ENCODE data around the gene SEL1L3.
A peak's percentile ranks its signal among the peaks of the same experiment; 100 is the strongest.

The SEL1L3 gene

GRCh38 chr4:25803720-25804225, 59.0 kb downstream of the SEL1L3 start:
- no peak for DNase-seq (ENCODE audit: low read depth)
- no peak for TF ChIP-seq CTCF (conservative IDR thresholded peaks at IDR 0.05; ENCODE audit: low read depth, low read length)
- H3K4me3 ChIP-seq (ENCODE audit: low read length), result no peak overlapping the region

- DNase-seq (ENCODE audit: low read depth), result no peak
- TF ChIP-seq CTCF (conservative IDR thresholded peaks at IDR 0.05; ENCODE audit: low read depth, low read length), result no peak
- H3K4me3 ChIP-seq (ENCODE audit: low read length), result no peak overlapping the region
Measured at GRCh38 chr4:25801594-25801993, 61.2 kb downstream of the SEL1L3 start.

- no peak for DNase-seq (ENCODE audit: low read depth)
Measured at GRCh38 chr4:25800245-25800644, 62.5 kb downstream of the SEL1L3 start.

GRCh38 chr4:25799522-25799921, 63.3 kb downstream of the SEL1L3 start:
- no peak overlapping the region for H3K4me3 ChIP-seq (ENCODE audit: low read length)
- TF ChIP-seq CTCF (conservative IDR thresholded peaks at IDR 0.05; ENCODE audit: low read depth, low read length), result no peak
- no peak for DNase-seq (ENCODE audit: low read depth)

More at GRCh38 chr4:25800245-25800644, 62.5 kb downstream of the SEL1L3 start:
- TF ChIP-seq CTCF (conservative IDR thresholded peaks at IDR 0.05; ENCODE audit: low read depth, low read length), result no peak
- no peak overlapping the region for H3K4me3 ChIP-seq (ENCODE audit: low read length)

GRCh38 chr4:25797136-25797535, 65.7 kb downstream of the SEL1L3 start:
- H3K4me3 ChIP-seq (ENCODE audit: low read length), result no peak overlapping the region
- DNase-seq (ENCODE audit: low read depth), result no peak
- no peak for TF ChIP-seq CTCF (conservative IDR thresholded peaks at IDR 0.05; ENCODE audit: low read depth, low read length)

- peak; percentile 18 for DNase-seq (ENCODE audit: low read depth)
- no peak overlapping the region for H3K4me3 ChIP-seq (ENCODE audit: low read length)
- no peak for TF ChIP-seq CTCF (conservative IDR thresholded peaks at IDR 0.05; ENCODE audit: low read depth, low read length)
Measured at GRCh38 chr4:25795566-25796454, 67.0 kb downstream of the SEL1L3 start.

- no peak overlapping the region for H3K4me3 ChIP-seq (ENCODE audit: low read length)
- DNase-seq (ENCODE audit: low read depth), result no peak
- TF ChIP-seq CTCF (conservative IDR thresholded peaks at IDR 0.05; ENCODE audit: low read depth, low read length), result no peak
Measured at GRCh38 chr4:25795091-25795490, 67.7 kb downstream of the SEL1L3 start.
